GM23248 (cell line): ENCODE data around the gene TREX2. TPM values are rescaled to one million over a fixed set of nuclear protein-coding genes. Genes with fewer than 3 reads are reported as not detected.
"Not testable (repeated sequence)": the region's sequence is repeated elsewhere in the genome, so short reads cannot be mapped to it uniquely, and the experiment has no call there.

ENCODE experiments used
- DNase-seq: peaks from one replicate; pipeline ENCODE4 v3.0.0-alpha.2; 2015
- H2AFZ ChIP-seq: fragments of 200-600 bp; sonication (generic); 2 replicates; pipeline ENCODE4 v1.6.1; 2016; ENCODE audit warnings: antibody characterized with exemption
- H3F3A ChIP-seq: fragments of 200-600 bp; sonication (generic); 2 replicates; pipeline ENCODE4 v1.6.1; 2016; ENCODE audit warnings: mild to moderate bottlenecking, antibody characterized with exemption, mixed run types; ENCODE audit not compliant: insufficient read depth
- H3K27ac ChIP-seq: fragments of 200-600 bp; sonication (generic); 2 replicates; pipeline ENCODE4 v1.5.1; 2016; ENCODE audit warnings: mild to moderate bottlenecking
- H3K27me3 ChIP-seq: fragments of 200-600 bp; sonication (generic); replicated peaks from 2 replicates; pipeline ENCODE4 v1.6.1; 2016; ENCODE audit warnings: mild to moderate bottlenecking; ENCODE audit not compliant: insufficient read depth
- H3K36me3 ChIP-seq: fragments of 200-600 bp; sonication (generic); 2 replicates; pipeline ENCODE4 v1.6.1; 2016; ENCODE audit warnings: low read depth, mild to moderate bottlenecking
- H3K4me1 ChIP-seq: fragments of 200-600 bp; sonication (generic); 2 replicates; pipeline ENCODE4 v1.6.1; 2016; ENCODE audit warnings: mild to moderate bottlenecking; ENCODE audit not compliant: insufficient read depth
- H3K4me2 ChIP-seq: fragments of 200-600 bp; sonication (generic); one replicate; pipeline ENCODE4 v1.6.1; 2016; ENCODE audit warnings: mild to moderate bottlenecking; ENCODE audit not compliant: unreplicated experiment
- H3K4me3 ChIP-seq: fragments of 200-600 bp; sonication (generic); 2 replicates; pipeline ENCODE4 v1.5.1; 2016; ENCODE audit warnings: mild to moderate bottlenecking
- H3K79me2 ChIP-seq: fragments of 200-600 bp; sonication (generic); 2 replicates; pipeline ENCODE4 v1.6.1; 2016; ENCODE audit warnings: mild to moderate bottlenecking; ENCODE audit not compliant: insufficient read depth
- H3K9ac ChIP-seq: fragments of 200-600 bp; sonication (generic); 2 replicates; pipeline ENCODE4 v1.6.1; 2016; ENCODE audit warnings: mild to moderate bottlenecking
- H3K9me2 ChIP-seq: fragments of 200-600 bp; sonication (generic); 2 replicates; pipeline ENCODE4 v1.6.1; 2016; ENCODE audit warnings: mixed run types, mild to moderate bottlenecking, moderate library complexity; ENCODE audit not compliant: insufficient read depth
- H3K9me3 ChIP-seq: fragments of 200-600 bp; sonication (generic); one replicate; pipeline ENCODE4 v1.6.1; 2017; ENCODE audit warnings: low read depth
- H4K20me1 ChIP-seq: fragments of 200-600 bp; sonication (generic); 2 replicates; pipeline ENCODE4 v1.6.0; 2016; ENCODE audit not compliant: insufficient read depth
- EZH2 ChIP-seq: fragments of 200-600 bp; sonication (generic); IDR thresholded peaks from 2 replicates; pipeline ENCODE4 v1.6.1; 2018; ENCODE audit warnings: antibody characterized with exemption, mild to moderate bottlenecking; ENCODE audit not compliant: insufficient read depth, poor library complexity, severe bottlenecking
- EZH2phosphoT487 ChIP-seq: fragments of 200-600 bp; sonication (generic); IDR thresholded peaks from 2 replicates; pipeline ENCODE4 v1.6.1; 2018; ENCODE audit warnings: antibody characterized with exemption, moderate library complexity, mild to moderate bottlenecking, low read depth; ENCODE audit not compliant: insufficient read depth
- WGBS, 2 experiments: methylation state at CpG; one replicate each; pipeline ENCODE4 v1.1.6; 2015 to 2017; ENCODE audit warnings: low lambda C conversion rate in 2 of 2, low coverage in 1 of 2; ENCODE audit errors: missing lambda C conversion rate in 2 of 2; 5-methylcytosine and 5-hydroxymethylcytosine counted together
- in situ Hi-C: fragments of 300-500 bp; cut with MboI; formaldehyde crosslinking; loops from 2 replicates; pipeline ENCODE4 v1.15.0; 2020
- polyA plus RNA-seq: library from polyadenylated mRNA; unstranded; fragments of >200 nt; fragmentation: Nextera tagmentation; extraction: Ambion mirVana; gene quantifications from 2 replicates; pipeline ENCODE4 v1.2.1, GENCODE V29; 2016
- total RNA-seq: library from RNA; depleted of rRNA; stranded (reverse); fragments of >200 nt; shearing (Covaris generic); gene quantifications from 2 replicates; pipeline ENCODE4 v1.2.3, GENCODE V29; 2014

The TREX2 gene
- total and polyA plus RNA-seq, 2 experiments from 2014 or later: 0.24 to 0.76 TPM

- DNase-seq: no peak
- WGBS, 2 experiments: 68 to 80% methylated on average over 3 to 8 of the region's 10 CpGs
- Histone ChIP-seq H3K9me3 (no peaks in the 10 kb centered on the region), H3K4me3 (no peak overlapping the region), H3K4me2 (no peak overlapping the region), H3K36me3 (no peaks in the 10 kb centered on the region), H2AFZ (no peak overlapping the region), H3K9me2 (no peaks in the 10 kb centered on the region), H3K27me3 (no peaks in the 10 kb centered on the region; the same call in none of the 2 replicates), H3K9ac (no peak overlapping the region), H3F3A (no peaks in the 10 kb centered on the region), H4K20me1 (no peaks in the 10 kb centered on the region), H3K4me1 (no peaks in the 10 kb centered on the region), H3K27ac (no peak overlapping the region), H3K79me2 (no peaks in the 10 kb centered on the region)
- in situ Hi-C loops: no loop called here
- TF ChIP-seq EZH2phosphoT487 (no peak), EZH2 (no peak)
Measured at GRCh38 chrX:153408221-153408721, 37.6 kb downstream of the TREX2 start.

- Histone ChIP-seq H3K27ac (no peak overlapping the region), H3K36me3 (no peaks in the 10 kb centered on the region), H3K4me1 (no peaks in the 10 kb centered on the region), H3K27me3 (no peaks in the 10 kb centered on the region; the same call in none of the 2 replicates), H2AFZ (no peak overlapping the region), H3K9ac (no peak overlapping the region), H3F3A (no peaks in the 10 kb centered on the region), H4K20me1 (no peaks in the 10 kb centered on the region), H3K9me2 (no peaks in the 10 kb centered on the region), H3K79me2 (no peaks in the 10 kb centered on the region), H3K9me3 (no peaks in the 10 kb centered on the region), H3K4me2 (no peak overlapping the region), H3K4me3 (no peak overlapping the region)
- TF ChIP-seq EZH2 (no peak), EZH2phosphoT487 (no peak)
- in situ Hi-C loops: no loop called here
- 56 to 61% methylated on average over 3 of the region's 3 CpGs for WGBS, 2 experiments
- no peak for DNase-seq
Measured at GRCh38 chrX:153407736-153408135, 38.1 kb downstream of the TREX2 start.

GRCh38 chrX:153406903-153407302, 39.0 kb downstream of the TREX2 start:
- DNase-seq: no peak
- H4K20me1 ChIP-seq: no peaks in the 10 kb centered on the region
- H3K4me1 ChIP-seq: no peaks in the 10 kb centered on the region
- H3F3A ChIP-seq: no peaks in the 10 kb centered on the region
- H3K79me2 ChIP-seq: no peaks in the 10 kb centered on the region
- 79% methylated on average over 2 to 6 of the region's 7 CpGs for WGBS, 2 experiments
- in situ Hi-C loops: no loop called here
- H3K36me3 ChIP-seq: no peaks in the 10 kb centered on the region
- TF ChIP-seq EZH2phosphoT487 (no peak), EZH2 (no peak)
- no peaks in the 10 kb centered on the region; the same call in 1 of the 2 replicates for H3K27me3 ChIP-seq
- H3K4me3 ChIP-seq: no peak overlapping the region
- no peak overlapping the region for H3K27ac ChIP-seq
- no peaks in the 10 kb centered on the region for H3K9me2 ChIP-seq
- H2AFZ ChIP-seq: no peak overlapping the region
- no peaks in the 10 kb centered on the region for H3K9me3 ChIP-seq
- no peak overlapping the region for H3K4me2 ChIP-seq
- no peak overlapping the region for H3K9ac ChIP-seq

- no peak overlapping the region for H3K4me3 ChIP-seq
- in situ Hi-C loops: no loop called here
- TF ChIP-seq EZH2 (no peak), EZH2phosphoT487 (no peak)
- no peak overlapping the region for H3K4me2 ChIP-seq
- H3K9me2 ChIP-seq: no peaks in the 10 kb centered on the region
- H3K9ac ChIP-seq: no peak overlapping the region
- no peak overlapping the region for H3K27ac ChIP-seq
- WGBS, 2 experiments: 52 to 58% methylated on average over 8 to 9 of the region's 9 CpGs
- no peak overlapping the region for H2AFZ ChIP-seq
- H3K36me3 ChIP-seq: no peaks in the 10 kb centered on the region
- H3K79me2 ChIP-seq: no peaks in the 10 kb centered on the region
- no peaks in the 10 kb centered on the region for H3K27me3 ChIP-seq
- no peaks in the 10 kb centered on the region for H4K20me1 ChIP-seq
- no peaks in the 10 kb centered on the region for H3F3A ChIP-seq
- H3K9me3 ChIP-seq: no peaks in the 10 kb centered on the region
- no peak for DNase-seq
- H3K4me1 ChIP-seq: no peaks in the 10 kb centered on the region
Measured at GRCh38 chrX:153406011-153406410, 39.8 kb downstream of the TREX2 start.

GRCh38 chrX:153405426-153405825, 40.4 kb downstream of the TREX2 start:
- H3K9ac ChIP-seq: no peak overlapping the region
- TF ChIP-seq EZH2 (no peak), EZH2phosphoT487 (no peak)
- in situ Hi-C loops: no loop called here
- no peaks in the 10 kb centered on the region for H3K79me2 ChIP-seq
- no peaks in the 10 kb centered on the region for H4K20me1 ChIP-seq
- H3K9me2 ChIP-seq: no peaks in the 10 kb centered on the region
- H2AFZ ChIP-seq: no peak overlapping the region
- H3K27ac ChIP-seq: no peak overlapping the region
- no peaks in the 10 kb centered on the region for H3F3A ChIP-seq
- no peaks in the 10 kb centered on the region for H3K9me3 ChIP-seq
- no peak for DNase-seq
- no peaks in the 10 kb centered on the region for H3K27me3 ChIP-seq
- no peak overlapping the region for H3K4me2 ChIP-seq
- 0 to 45% methylated on average over 1 to 5 of the region's 5 CpGs for WGBS, 2 experiments
- H3K4me3 ChIP-seq: no peak overlapping the region
- no peaks in the 10 kb centered on the region for H3K4me1 ChIP-seq
- no peaks in the 10 kb centered on the region for H3K36me3 ChIP-seq

- not testable (repeated sequence) for H3K27ac ChIP-seq, H3K9me3 ChIP-seq
- 53 to 89% methylated on average over 1 to 5 of the region's 5 CpGs for WGBS, 2 experiments
Measured at GRCh38 chrX:153404333-153404732, 41.5 kb downstream of the TREX2 start.

More at GRCh38 chrX:153404333-153404732, 41.5 kb downstream of the TREX2 start:
- H3K4me1 ChIP-seq, H4K20me1 ChIP-seq, H3K4me3 ChIP-seq, in situ Hi-C loops, H2AFZ ChIP-seq, H3F3A ChIP-seq, DNase-seq, H3K36me3 ChIP-seq, H3K79me2 ChIP-seq, H3K9me2 ChIP-seq, H3K4me2 ChIP-seq, H3K9ac ChIP-seq, H3K27me3 ChIP-seq: not testable (repeated sequence)
